Activated T-cell treated with anti-CD3 and anti-CD28 coated beads, Interleukin-2, amount 50 U/mL, for 1 hour (primary cell): ENCODE data around the gene SNAP29.
"Not testable (repeated sequence)": the region's sequence is repeated elsewhere in the genome, so short reads cannot be mapped to it uniquely, and the experiment has no call there.

Source experiments
- DNase-seq: peaks from one replicate; pipeline ENCODE4 v3.0.0-alpha.2; 2020

SNAP29 gene

DNA sequence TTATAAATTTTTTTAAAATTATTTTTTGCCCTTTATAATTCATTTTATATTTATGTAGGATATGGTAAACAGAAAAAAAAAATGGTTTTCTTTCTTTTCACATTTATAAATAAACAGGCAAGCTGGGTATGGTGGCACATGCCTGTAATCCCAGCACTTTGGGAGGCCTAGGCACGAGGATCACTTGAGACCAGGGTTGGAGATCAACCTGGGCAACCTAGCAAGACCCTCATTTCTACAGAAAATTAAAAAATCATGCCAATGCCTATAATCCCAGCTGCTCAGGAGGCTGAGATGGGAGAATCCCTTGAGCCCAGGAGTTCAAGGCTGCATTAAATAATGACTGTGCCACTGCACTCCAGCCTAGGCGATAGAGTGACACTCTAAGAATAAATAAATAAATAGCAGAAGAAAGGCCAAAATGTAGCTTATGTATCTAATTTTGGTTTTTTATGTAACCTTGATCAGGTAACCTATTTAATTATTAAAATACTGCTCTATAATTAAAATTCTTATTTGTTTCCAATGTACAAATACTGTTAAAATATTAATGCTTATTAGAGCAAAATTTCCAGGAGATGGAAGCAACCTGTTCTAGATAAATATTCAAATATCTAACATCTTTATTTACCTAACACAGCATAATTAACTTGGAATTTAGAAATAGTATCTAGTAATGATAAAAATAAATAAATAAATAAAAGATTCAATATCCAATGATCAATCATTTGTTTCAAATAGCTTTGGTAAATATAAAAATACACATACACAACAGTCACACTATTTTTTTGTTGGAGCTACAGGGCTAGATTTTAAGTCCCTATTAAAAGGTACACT, 21.6 kb upstream of the SNAP29 start:
- DNase-seq, result no peak

DNA sequence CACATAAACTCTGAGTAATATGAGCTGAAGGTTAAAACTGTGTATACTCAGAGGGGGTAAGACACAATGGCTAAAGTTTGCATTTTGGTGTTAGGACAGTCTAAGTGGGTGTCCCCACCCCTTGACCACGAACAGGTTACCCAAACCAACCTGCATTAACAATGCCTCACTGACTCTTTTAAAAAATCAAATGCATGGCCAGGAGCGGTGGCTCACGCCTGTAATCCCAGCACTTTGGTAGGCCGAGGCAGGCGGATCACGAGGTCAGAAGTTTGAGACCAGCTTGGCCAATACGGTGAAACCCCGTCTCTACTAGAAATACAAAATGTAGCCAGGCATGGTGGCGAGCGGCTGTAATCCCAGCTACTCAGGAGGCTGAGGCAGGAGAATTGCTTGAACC, 19.5 kb upstream of the SNAP29 start:
- DNase-seq, result not testable (repeated sequence)

DNA sequence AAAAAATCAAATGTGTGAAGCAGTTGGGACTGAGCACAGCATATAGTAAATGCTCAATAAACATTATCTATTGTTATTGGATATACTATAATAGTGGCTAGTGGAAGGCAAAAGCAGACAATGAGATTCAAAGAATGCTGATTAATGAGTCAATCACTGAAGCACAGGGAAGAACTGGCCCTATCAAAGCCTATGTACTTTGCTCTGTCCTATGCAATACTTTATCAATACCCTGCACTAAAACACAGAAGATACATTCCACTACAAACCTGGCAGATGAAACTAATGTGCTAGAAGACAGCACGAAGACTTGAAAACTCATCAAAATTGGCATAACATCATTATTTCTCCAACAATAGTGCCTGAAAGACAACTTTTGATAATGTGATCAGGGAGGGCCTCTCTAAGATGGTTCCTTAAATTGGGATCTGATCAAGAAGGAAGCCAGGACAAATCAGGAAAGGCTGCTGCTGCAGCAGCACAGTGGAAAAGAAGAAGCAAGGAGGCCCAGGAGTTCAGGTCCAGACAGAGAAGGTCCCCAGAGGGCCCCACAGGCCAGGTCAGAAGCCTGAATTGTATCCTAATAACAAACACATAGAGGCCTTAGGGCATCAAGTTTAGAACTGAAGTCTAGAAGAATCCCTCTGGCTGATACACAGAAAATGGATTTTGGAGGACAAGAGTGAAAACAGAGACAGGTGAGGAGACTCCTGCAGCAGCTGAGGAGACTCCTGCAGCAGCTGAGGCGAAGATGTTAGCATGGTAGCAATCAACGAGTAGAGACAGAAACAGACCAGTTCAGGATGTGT, 18.8 kb upstream of the SNAP29 start:
- no peak for DNase-seq

DNA sequence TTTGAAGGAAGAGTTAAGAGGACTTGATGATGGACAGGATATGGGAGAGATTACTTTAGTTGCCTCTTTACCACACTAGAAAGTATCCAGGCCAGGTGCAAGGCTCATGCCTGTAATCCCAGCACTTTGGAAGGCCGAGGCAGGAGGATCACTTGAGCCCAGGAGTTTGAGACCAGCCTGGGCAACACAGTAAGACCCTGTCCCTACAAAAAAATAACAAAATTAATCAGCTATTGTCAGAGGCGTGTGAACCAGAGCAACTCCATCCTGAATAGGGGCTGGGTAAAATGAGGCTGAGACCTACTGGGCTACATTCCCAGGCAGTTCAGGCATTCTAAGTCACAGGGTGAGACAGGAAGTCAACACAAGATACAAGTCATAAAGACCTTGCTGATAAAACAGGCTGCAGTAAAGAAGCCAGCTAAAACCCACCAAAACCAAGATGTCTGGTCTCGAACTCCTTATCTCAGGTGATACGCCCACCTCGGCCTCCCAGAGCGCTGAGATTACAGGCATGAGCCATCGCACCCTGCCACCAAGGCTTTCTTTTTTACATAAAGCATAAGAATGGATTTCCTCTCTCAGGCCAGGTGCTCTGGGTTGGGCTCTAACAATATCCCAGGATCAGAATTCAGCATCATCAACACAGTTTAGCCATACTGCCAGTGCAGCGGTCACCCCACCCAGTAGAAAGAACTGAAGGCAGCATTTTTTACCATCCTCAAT, 18.0 kb upstream of the SNAP29 start:
- DNase-seq, result no peak

DNA sequence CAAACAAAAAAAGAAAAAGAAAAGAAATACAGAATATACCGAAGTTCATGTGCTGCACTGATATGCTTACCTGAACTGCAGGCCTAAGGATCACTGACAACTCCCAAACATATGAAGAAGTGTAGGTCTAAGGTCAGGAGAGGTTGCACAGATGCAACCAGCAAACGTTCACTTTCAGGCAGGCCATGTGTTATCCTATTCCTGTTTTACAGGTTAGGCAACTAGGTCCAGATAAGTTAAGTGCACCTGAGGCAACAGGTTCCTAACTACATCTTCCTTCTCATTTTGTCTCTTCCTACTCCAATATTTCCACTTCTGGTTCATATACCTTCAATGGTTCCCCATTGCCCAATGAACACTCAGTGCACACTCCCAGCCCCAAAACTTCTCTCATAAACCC, 15.3 kb upstream of the SNAP29 start:
- DNase-seq, result no peak

DNA sequence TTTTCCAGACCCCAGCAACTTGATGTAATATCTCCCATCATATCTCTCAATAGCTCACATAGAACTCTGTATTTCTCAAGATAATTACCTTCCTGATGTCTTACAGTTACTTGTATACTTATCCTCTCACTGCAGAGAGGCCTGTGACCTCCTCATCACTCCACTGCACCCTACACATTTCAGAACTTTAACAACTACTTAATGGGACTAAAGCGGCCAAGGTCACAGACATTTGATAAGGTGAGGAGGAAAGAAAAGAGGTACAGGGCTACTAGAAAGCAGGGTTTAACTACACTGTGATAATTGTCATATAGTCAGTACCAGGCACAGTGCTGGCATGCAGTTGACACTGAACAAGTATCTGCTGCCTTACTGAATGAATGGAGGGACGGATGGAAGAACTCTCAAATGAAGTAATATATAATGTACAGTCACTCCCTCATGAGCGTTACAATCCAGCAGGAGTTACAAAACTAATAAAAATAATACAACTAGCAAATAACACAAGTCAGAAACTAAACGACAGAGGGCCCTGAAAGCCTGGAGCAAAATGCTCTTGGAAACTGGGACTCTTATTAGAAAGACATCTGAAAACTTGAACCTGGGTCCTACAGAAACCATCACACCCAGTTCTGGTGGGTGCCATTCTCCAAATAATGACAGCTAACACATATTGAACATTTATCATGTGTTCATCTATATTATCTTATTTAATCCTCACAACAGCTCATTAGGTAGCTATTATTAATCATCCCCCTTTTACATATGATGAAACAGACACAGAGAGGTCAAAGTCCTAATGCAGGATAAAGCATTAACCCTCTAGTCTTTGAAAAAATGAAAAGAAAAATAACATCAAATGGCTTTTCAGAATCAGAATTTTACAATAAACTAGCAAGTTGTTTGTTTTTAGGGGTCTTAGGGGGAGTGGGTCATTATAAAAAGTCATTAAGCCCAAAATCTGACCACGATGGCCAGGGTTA, 14.5 kb upstream of the SNAP29 start:
- DNase-seq, result no peak

DNA sequence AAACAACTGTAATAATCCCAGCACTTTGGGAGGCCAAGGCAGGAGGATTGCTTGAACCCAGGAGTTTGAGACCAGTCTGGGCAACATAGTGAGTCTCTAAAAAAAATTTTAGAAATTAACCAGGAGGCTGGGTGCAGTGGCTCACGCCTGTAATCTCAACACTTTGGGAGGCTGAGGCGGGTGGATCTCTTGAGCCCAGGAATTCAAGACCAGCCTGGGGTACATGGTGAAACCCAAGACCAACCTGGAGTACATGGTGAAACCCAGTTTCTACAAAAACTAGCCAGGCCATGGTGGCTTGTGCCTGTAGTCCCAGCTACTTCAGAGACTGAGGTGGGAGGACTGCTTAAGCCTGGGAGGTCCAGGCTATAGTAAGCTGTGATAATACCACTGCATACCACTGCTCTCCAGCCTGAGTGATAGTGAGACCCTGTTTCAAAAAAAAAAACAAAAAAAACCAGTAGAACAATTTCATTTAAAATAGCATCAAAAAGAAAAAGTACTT, 11.4 kb upstream of the SNAP29 start:
- no peak for DNase-seq

DNA sequence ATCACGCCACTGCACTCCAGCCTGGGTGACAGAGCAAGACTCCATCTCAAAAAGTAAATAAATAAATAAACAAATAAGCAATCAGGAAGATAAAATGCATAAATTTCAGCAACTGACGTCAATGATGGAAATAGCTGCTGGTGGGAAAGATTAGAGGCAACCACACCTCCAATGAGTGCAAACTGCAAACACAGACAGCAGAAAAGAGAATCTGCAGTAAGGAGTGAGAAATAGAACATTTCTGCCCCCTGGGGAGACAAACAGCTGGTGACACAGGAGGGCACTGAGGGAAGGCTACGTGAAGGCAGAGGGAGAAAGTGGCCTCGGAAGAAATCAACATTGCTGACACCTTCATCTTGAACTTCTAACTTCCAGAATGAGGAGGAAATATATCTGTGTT, 6.7 kb upstream of the SNAP29 start:
- no peak for DNase-seq

DNA sequence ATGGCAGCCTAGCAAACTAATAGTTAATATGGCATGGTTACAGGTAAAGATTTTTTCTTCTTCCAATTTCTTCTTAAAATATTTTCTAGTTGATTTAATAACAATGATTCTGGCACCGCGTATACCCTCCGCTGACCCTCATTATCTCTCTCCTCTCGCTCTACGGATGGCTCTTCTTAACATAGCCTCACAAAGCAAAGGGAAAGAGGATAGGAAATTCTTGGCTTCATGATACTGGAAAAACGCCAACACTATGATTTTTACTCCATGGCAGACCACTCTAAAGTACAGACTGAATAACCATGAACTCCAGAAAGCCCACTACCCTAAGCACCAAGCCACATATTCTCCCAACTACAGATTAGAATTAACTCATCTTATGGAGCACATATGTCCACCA, 6.3 kb upstream of the SNAP29 start:
- no peak for DNase-seq

DNA sequence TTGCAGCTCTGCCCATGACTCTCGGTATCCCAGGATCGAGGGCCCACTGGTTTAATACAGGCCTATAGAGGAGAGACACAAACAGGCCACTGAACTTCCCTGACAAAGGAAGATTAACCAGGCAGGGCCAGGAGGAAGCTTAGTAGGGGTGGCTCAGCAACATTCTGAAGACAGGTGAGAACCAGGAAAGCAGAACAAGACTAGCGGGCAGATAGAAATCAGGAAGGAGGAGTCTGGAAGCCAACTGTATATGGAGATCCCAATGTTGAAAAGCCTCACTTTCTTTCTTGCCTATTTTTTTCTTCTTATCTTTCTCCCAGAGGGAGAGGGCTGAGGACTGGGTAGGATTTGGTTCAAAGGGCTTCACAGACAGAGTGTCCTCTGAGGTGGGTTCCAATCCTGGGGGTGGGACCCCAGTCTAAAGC, 5.6 kb upstream of the SNAP29 start:
- no peak for DNase-seq

DNA sequence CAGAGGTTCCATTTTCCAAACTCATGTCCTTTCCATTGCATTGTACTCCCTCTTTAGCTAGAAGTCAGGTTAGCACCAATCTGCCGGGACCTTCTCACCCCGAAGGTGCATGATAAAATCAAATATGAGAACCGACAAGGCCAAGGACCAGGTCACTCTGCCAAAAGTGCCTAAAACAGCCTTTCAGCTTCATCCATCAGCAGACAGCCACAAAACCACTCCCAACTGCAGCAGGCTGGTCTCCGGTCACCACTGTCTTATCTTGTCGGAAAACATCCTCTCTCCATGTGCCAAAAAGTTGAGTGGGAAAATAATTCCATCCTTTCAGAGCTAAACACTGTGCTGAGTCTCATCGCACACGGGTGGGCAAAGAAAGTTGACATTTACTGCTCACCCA, 1.6 kb upstream of the SNAP29 start:
- DNase-seq, result no peak

DNA sequence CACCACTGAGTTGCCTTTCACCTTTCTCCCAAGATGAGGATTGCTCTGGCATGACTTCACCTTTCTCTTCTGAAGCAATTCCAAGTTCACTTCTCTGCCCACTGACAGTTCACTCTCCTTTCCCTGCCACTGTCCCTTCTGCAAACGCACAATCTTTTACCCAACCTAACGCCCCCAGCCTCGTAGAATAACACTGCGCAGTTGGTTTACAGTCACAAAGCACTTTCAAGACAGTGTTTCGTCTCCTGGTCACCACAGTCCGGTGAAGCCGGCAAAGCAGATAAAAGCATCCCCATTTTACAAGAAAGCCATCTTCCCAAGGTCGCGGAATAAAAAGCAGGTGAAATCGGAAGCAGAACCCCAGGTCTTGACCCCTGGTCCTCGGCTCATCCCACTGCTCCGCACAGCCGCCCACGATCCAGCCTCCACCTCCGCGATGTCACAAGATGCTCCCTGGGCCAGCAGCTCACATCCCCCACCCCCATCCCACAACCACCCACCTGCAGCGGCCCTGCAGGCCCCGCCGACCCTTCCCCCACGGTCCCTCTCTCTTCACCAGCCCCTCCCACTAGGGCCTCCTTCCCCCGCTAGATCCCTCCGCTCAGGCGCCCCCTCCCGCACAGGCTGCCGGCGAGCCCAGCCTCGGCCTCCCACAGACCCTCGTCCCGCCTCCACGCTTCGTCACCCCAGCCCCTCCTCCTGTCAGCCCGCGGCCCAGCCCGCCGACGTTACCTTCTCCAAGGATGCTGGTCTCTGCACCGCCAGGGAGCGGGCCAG, 781 bp upstream of the SNAP29 start:
- DNase-seq, result peak; percentile 86

DNA sequence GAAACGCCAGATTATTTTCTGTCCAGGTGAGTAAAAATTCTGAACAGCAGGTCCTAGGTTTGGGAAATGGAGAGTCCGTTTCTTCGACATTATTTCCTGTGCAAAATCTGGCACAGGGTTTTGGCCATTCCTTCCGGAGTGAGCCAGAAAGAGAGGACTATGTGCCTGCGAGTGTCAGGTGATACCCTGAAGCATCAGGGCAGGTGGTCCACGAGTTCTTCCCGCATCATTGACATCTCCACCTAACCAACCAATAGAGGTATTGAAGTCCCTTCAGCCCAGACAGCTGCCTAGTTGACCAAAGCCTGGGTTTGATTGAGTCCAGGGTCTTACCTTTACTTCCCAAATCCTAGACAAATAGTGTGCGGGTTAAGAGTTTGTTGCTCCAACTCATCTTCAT, 808 bp downstream of the SNAP29 start:
- no peak for DNase-seq

DNA sequence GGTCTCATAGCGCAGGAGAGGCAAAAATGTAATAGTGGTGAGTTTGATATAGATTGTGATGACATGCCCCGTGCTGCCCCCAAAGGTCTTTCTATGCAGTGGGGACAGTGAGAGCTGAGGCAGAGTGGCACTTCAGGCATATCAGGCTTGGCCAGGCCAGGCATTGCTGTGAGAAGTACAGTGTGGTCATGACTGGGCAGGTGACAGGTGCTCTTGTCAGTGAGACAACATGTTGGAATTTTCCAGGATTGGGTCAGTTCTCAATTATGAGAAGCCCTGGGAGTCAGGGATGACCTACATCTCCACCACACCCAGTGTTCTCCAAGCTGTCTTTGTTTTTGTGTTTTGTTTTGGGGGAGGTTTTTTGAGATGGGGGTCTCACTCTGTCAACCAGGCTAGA, 3.7 kb downstream of the SNAP29 start:
- DNase-seq, result no peak

DNA sequence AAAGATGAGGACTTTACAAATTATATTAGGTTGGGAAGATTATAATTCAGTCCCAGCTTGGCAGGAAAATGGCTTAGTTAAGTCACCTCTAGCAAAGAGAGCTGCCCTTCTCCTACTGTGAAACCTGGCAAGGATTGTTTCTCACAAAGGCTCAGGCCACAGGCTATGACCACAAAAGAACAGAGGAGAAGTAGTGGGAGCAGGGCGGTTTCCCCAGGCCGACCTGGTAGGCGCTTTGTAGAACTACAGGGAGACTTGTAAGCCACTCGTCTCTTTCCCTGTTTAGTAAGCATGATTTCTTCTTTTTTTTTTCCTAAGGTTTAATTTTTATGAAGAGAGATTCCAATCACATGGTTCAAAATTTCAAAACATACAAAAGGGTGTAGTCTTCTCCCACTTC, 4.6 kb downstream of the SNAP29 start:
- no peak for DNase-seq

DNA sequence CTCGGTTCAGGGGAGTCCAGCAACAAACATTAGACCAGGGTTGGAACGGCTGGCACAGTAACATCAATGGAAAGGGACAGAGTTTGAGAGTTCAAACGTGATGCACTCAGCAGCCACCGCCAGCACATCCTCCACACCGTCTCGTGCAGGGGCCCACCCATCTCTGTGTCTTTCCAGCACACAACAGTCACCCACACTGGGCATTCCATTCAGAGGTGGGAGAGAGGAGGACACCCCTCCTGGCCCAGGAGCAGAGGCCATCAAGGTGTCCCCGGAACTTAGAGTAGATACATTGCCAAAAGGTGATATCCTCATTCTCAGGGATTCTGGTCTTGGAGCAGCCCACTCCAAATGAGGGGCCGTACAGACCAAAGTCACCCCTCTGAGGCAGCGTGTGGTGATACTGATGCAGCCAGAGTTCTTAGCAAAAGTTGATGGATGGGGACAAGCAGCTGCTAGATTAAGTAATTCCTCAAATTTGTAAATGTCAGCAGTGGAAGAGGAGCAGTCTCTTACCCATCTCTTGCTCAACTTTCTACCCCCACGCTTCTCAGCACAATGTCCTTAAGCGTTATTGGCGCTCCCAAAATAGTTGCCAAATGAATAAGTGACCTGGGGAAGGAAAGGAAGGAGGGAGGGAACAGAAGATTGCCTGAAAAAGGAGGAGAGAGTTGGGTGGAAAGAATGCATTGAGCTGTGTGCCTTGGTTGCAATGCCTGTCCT, 5.5 kb downstream of the SNAP29 start:
- DNase-seq, result no peak

DNA sequence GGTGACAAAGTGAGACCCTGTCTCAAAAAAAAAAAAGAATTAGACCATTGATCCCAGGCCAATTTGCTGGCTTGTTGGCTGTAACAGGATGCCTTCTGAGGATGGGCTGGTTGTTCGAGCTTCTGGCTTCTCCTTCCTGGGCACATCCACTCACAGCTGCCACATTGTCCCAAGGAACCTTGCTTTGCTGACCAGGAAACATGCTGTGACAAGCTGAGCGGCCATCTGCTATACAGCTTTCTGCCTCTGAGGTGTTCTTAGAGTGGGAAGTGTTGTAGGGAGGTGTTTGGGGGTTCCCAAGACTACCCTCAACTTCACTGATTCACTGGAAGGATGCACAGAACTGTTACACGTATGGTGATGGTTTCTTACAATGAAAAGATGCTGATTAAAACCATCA, 6.5 kb downstream of the SNAP29 start:
- DNase-seq, result no peak

DNA sequence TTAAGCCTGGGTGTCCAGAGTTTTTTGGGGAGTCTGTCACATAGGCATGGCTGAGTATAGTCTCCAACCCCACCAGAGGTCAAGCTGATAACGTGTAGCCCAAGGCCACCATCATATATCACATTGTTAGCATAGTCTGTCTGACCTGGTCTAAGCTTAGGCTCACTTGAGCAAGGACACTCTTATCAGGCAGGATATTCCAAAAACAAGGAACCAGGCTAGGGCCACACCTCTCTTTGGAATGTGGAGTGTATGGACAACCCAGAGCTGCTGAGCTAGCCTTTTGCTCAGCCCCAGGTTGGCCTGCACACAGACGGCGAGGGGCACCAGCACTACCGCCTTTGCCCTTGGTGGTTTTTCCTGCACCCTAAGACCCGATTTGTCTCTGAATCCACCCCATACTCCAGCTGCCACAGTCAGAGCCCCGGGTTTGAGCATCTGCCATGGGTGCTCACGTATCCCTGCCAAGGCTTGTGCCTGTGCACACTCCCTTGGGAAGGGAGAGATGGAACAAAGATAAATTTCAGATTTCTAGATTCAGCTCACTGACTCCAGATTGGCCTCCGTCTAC, 7.2 kb downstream of the SNAP29 start:
- no peak for DNase-seq

DNA sequence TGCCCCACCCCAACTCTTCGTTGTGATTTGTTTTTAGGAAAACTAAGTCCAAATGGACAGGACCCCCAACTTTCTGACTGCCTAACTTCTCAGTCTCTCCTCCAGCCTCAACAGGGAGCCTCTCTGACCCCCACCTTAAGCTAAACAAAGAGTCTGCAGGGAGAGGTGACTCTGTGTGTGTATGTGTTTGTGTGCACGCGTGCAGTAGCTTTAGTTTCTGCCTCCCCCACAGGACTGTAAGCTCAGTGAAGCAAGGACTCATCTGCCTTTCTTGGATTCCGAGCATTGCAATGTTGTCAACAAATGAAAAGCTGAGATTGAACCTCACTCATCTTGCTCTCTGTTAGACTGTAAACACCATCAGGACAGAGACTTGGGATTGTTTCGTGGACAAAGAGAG, 7.9 kb downstream of the SNAP29 start:
- DNase-seq, result no peak
